GM12865 (cell line): Measurements from ENCODE around the gene HTATIP2.

Experiments used
- DNase-seq: peaks from one replicate; pipeline ENCODE4 v3.0.0; 2010; ENCODE audit warnings: low read depth
- H3K4me3 ChIP-seq: 2 replicates; pipeline ENCODE4 v1.5.1; 2011; ENCODE audit warnings: mild to moderate bottlenecking, low read depth, low read length, control low read depth
- CTCF ChIP-seq: IDR thresholded peaks from 2 replicates; pipeline ENCODE4 v1.5.1; 2011; ENCODE audit warnings: low read length, control low read depth, low read depth, inconsistent platforms; ENCODE audit not compliant: insufficient read depth; ENCODE audit errors: missing control alignments

The HTATIP2 gene

GRCh38 chr11:20363500-20364340, at the start of gene HTATIP2:
HTATIP2 (plus strand) TSS chr11:20363714; CDS start chr11:20364238, 524 bp downstream.
- TF ChIP-seq CTCF: no peak
- DNase-seq: peak; percentile 81
- peak within 1 kb of the TSS; percentile 55 for H3K4me3 ChIP-seq

GRCh38 chr11:20315800-20316199, 47.7 kb upstream of the HTATIP2 start:
- DNase-seq: no peak
- no peak overlapping the region for H3K4me3 ChIP-seq
- no peak for TF ChIP-seq CTCF

- no peak for DNase-seq
- TF ChIP-seq CTCF: no peak
- no peak overlapping the region for H3K4me3 ChIP-seq
Measured at GRCh38 chr11:20321177-20321576, 42.3 kb upstream of the HTATIP2 start.

- no peak for TF ChIP-seq CTCF
- DNase-seq: no peak
Measured at GRCh38 chr11:20327377-20327935, 36.1 kb upstream of the HTATIP2 start.

GRCh38 chr11:20336056-20336455, 27.5 kb upstream of the HTATIP2 start:
- no peak for DNase-seq

More at GRCh38 chr11:20327377-20327935, 36.1 kb upstream of the HTATIP2 start:
- no peak overlapping the region for H3K4me3 ChIP-seq

GRCh38 chr11:20337526-20338154, 25.9 kb upstream of the HTATIP2 start:
- DNase-seq: peak; percentile 36

More at GRCh38 chr11:20336056-20336455, 27.5 kb upstream of the HTATIP2 start:
- no peak for TF ChIP-seq CTCF
- no peak overlapping the region for H3K4me3 ChIP-seq

More at GRCh38 chr11:20337526-20338154, 25.9 kb upstream of the HTATIP2 start:
- H3K4me3 ChIP-seq: no peak overlapping the region
- TF ChIP-seq CTCF: peak; percentile 45
